Thoracic aorta (tissue), 2 donors: ENCODE results near the gene TXNRD1. TPM values are rescaled to one million over a fixed set of nuclear protein-coding genes. Genes with fewer than 3 reads are reported as not detected.
A peak's percentile ranks its signal among the peaks of the same experiment; 100 is the strongest.

Source experiments
- ATAC-seq: fragments of 150-250 bp; one replicate; pipeline ENCODE4 v1.8.0; 2017; ENCODE audit warnings: low read depth; ENCODE audit not compliant: insufficient number of reproducible peaks, low FRiP score
- DNase-seq: peaks from one replicate; pipeline ENCODE4 v3.0.0-alpha.2; 2020; ENCODE audit warnings: low spot score
- H3K27ac ChIP-seq, 2 donors: fragments of 200-600 bp; sonication (generic); 1 replicate in 1 of 2; 2 replicates in 1 of 2; pipeline ENCODE4 v1.5.1; 2016; ENCODE audit warnings: mild to moderate bottlenecking in 2 of 2, moderate library complexity in 2 of 2
- H3K27me3 ChIP-seq: fragments of 200-600 bp; sonication (generic); replicated peaks from 2 replicates; pipeline ENCODE4 v1.6.0; 2016; ENCODE audit warnings: mild to moderate bottlenecking; ENCODE audit not compliant: insufficient read depth
- H3K36me3 ChIP-seq: fragments of 200-600 bp; sonication (generic); one replicate; pipeline ENCODE4 v1.5.1; 2016
- H3K4me1 ChIP-seq, 2 donors: fragments of 200-600 bp; sonication (generic); 1 replicate in 1 of 2; 2 replicates in 1 of 2; pipeline versions ENCODE4 v1.5.1 to v1.6.0; 2016; ENCODE audit warnings: low read depth in 2 of 2, mild to moderate bottlenecking in 1 of 2; ENCODE audit not compliant: control insufficient read depth in 1 of 2
- H3K4me3 ChIP-seq: fragments of 200-600 bp; sonication (generic); 2 replicates; pipeline ENCODE4 v1.5.1; 2016; ENCODE audit warnings: mild to moderate bottlenecking
- H3K9me3 ChIP-seq: fragments of 200-600 bp; sonication (generic); 2 replicates; pipeline ENCODE4 v1.5.1; 2016
- CTCF ChIP-seq: fragments of 200-600 bp; sonication (generic); IDR thresholded peaks from one replicate; pipeline ENCODE4 v1.5.1; 2019; ENCODE audit warnings: antibody characterized with exemption
- total RNA-seq, 2 donors: library from RNA; depleted of rRNA; stranded (reverse); fragments of >200 nt; gene quantifications; one replicate each; pipeline versions ENCODE4 v1.1.0 to v1.2.3, GENCODE V29; 2016

Gene TXNRD1
- total RNA-seq, 2 donors from 2014 or later, result 269 to 332 TPM

- Histone ChIP-seq H3K4me3 (no peak overlapping the region), H3K27me3 (no peaks in the 10 kb centered on the region), H3K9me3 (no peaks in the 10 kb centered on the region), H3K36me3 (peaks cover 35% of the 10 kb centered on the region), H3K27ac (peak overlapping the region in 1 of 2 donors; percentile 39), H3K4me1 (peaks cover 11 to 65% of the 10 kb centered on the region in 2 donors)
- no peak for TF ChIP-seq CTCF
- no peak for DNase-seq
- ATAC-seq, result no peak
Observed at GRCh38 chr12:104351057-104351983, 135.7 kb downstream of the TXNRD1 start.

- Histone ChIP-seq H3K27me3 (no peaks in the 10 kb centered on the region), H3K27ac (peak overlapping the region in 1 of 2 donors; percentile 39), H3K36me3 (peaks cover 35% of the 10 kb centered on the region), H3K9me3 (no peaks in the 10 kb centered on the region), H3K4me1 (peaks cover 7 to 64% of the 10 kb centered on the region in 2 donors), H3K4me3 (no peak overlapping the region)
- no peak for DNase-seq
- no peak for TF ChIP-seq CTCF
- no peak for ATAC-seq
Observed at GRCh38 chr12:104352106-104352713, 136.6 kb downstream of the TXNRD1 start.

- ATAC-seq (no peak), DNase-seq (no peak)
- no peaks in the 10 kb centered on the region for H3K9me3 ChIP-seq
- peaks cover 7 to 53% of the 10 kb centered on the region in 2 donors for H3K4me1 ChIP-seq
- no peak for TF ChIP-seq CTCF
- H3K27me3 ChIP-seq, result no peaks in the 10 kb centered on the region
- H3K4me3 ChIP-seq, result no peak overlapping the region
- H3K36me3 ChIP-seq, result peaks cover 27% of the 10 kb centered on the region
- no peak overlapping the region for H3K27ac ChIP-seq
Observed at GRCh38 chr12:104353012-104353981, 137.7 kb downstream of the TXNRD1 start.

GRCh38 chr12:104354167-104354867 is 138.7 kb downstream of the TXNRD1 start:
- TF ChIP-seq CTCF, result no peak
- H3K4me1 ChIP-seq, result peaks cover 1 to 44% of the 10 kb centered on the region in 2 donors
- H3K4me3 ChIP-seq, result no peak overlapping the region
- H3K9me3 ChIP-seq, result no peaks in the 10 kb centered on the region
- no peak overlapping the region for H3K27ac ChIP-seq
- peaks cover 20% of the 10 kb centered on the region for H3K36me3 ChIP-seq
- H3K27me3 ChIP-seq, result no peaks in the 10 kb centered on the region
- ATAC-seq, result no peak
- no peak for DNase-seq
